Transverse colon (tissue), 3 donors: ENCODE data around the gene BTBD19.

Experiments used
- POLR2A ChIP-seq: fragments of 450-650 bp; IDR thresholded peaks from one replicate; pipeline ENCODE4 v1.6.1; 2016; ENCODE audit warnings: antibody characterized with exemption, mild to moderate bottlenecking, moderate library complexity
- TF ChIP-seq, protein P1 (sequence below), 5 experiments: fragments of 200-600 bp in 3 of 5; fragments of 450-650 bp in 2 of 5; sonication (generic) in 3 of 5; IDR thresholded peaks; 1 replicate in 2 of 5; 2 replicates in 3 of 5; pipeline ENCODE4 v1.5.1; 2016 to 2017; ENCODE audit warnings: antibody characterized with exemption in 5 of 5, inconsistent platforms in 3 of 5, mild to moderate bottlenecking in 2 of 5, moderate library complexity in 1 of 5

- TF ChIP-seq, protein P1, sequence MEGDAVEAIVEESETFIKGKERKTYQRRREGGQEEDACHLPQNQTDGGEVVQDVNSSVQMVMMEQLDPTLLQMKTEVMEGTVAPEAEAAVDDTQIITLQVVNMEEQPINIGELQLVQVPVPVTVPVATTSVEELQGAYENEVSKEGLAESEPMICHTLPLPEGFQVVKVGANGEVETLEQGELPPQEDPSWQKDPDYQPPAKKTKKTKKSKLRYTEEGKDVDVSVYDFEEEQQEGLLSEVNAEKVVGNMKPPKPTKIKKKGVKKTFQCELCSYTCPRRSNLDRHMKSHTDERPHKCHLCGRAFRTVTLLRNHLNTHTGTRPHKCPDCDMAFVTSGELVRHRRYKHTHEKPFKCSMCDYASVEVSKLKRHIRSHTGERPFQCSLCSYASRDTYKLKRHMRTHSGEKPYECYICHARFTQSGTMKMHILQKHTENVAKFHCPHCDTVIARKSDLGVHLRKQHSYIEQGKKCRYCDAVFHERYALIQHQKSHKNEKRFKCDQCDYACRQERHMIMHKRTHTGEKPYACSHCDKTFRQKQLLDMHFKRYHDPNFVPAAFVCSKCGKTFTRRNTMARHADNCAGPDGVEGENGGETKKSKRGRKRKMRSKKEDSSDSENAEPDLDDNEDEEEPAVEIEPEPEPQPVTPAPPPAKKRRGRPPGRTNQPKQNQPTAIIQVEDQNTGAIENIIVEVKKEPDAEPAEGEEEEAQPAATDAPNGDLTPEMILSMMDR (IDR thresholded peaks at IDR 0.05) = no peak
- TF ChIP-seq POLR2A = no peak
Observed at GRCh38 chr1:44801491-44802305, 6.6 kb upstream of the BTBD19 start.
